ENCODE measurements around the gene DMRT1.
A peak's percentile ranks its signal among the peaks of the same experiment; 100 is the strongest.

DMRT1 gene

DNA sequence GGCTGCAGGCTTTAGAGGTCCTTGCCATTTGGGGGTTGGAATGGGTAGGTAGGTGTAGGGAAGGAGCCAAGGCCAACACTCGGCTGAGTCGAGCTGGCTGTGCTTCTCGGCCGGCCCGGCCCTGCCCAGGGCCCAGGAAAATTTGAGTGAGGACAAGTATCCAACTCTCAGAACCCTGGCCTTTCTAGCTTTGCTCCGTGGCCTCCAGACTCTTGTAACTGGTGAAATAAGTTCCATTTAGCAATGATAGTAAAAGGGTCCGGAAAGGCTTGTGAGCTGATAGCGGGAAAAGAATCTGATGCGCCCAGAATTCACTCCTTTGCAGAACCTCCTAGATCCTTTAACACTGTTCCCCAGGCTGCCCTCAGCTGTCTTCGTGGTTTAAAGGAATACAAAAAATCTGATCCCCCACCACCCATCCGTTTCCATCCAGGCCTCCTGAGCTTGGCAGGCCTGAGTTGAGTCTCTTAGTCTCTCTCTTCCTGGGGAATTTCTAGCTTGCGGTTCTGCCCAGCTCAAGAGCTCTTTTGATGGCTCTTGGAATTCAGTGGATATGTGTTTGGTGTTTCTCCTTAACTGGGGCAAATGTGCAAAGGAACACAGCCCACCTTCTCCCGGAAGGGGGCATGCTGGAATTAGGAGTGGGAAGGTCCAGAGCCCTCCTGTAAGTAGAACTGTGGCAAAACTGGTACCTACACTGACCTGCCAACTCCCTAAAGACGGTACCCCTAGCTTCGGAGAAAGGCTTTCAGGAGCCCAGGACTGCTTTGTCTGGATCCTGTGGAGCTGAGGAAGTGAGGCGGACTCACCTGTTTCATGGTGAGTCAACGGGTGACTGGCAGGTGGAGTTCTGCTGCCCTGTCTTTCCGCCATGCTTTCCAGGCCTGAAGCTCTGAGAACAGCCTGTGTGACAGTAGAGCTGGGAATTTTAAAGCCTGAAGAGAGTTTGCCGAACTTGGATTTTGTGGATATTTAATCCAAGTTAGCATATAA is 136.6 kb downstream of the DMRT1 start:
- CTCF ChIA-PET: interaction anchor here (0.5 to 6.2 kb wide), 10 partner anchors 13 to 118 kb away, joined by 3 to 28 read pairs (median 4); no protein-coding TSS in a partner anchor
- POLR2A ChIA-PET: interaction anchor here (1.8 kb wide), 1 partner anchor 79 kb away, joined by 6 read pairs; no protein-coding TSS in a partner anchor

DNA sequence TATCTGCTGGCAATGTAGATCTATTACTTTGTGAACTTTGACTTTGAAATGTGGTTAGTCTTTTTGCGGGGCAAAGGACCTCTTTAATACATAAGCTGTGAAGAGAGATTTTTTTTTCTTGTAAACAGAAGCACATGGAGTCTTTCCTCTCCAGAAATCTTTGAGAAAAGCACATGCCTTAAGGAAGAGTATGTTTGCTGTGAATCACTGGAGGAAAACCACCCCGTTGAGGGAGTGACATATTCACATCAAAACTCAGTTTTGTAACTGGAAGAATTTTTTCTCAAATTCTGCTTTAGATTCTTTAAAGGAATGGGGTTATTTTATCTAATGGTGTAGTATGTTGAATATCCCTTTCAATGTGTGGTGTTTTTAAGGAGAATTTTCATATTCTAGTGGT is 138.5 kb downstream of the DMRT1 start:
- ChIA-PET CTCF (interaction anchor here (0.6 to 6.2 kb wide), 4 partner anchors 9 to 86 kb away, joined by 3 to 28 read pairs (median 6); no protein-coding TSS in a partner anchor), POLR2A (no interaction called here)
- no peaks in the 10 kb centered on the region; the same call in 1 of the 2 replicates for H3K4me1 ChIP-seq (ENCODE audit: control insufficient read depth, insufficient read depth, low read length)
- no peak overlapping the region for H3K27ac ChIP-seq (ENCODE audit: extremely low read depth, low read depth, low read length)
- no peak overlapping the region for H3K4me3 ChIP-seq (ENCODE audit: low read depth, low read length)
- H3K9me3 ChIP-seq (ENCODE audit: control insufficient read depth, insufficient read depth, low read depth, low read length): no peaks in the 10 kb centered on the region
- H3K36me3 ChIP-seq (ENCODE audit: control insufficient read depth in 2 of 2, insufficient read depth in 1 of 2, low read length in 2 of 2): no peaks in the 10 kb centered on the region
- peak; percentile 64 for TF ChIP-seq SETDB1 (IDR thresholded peaks at IDR 0.05; ENCODE audit: insufficient read length, low read length)
- TF ChIP-seq, protein P1, sequence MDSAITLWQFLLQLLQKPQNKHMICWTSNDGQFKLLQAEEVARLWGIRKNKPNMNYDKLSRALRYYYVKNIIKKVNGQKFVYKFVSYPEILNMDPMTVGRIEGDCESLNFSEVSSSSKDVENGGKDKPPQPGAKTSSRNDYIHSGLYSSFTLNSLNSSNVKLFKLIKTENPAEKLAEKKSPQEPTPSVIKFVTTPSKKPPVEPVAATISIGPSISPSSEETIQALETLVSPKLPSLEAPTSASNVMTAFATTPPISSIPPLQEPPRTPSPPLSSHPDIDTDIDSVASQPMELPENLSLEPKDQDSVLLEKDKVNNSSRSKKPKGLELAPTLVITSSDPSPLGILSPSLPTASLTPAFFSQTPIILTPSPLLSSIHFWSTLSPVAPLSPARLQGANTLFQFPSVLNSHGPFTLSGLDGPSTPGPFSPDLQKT (IDR thresholded peaks at IDR 0.05; ENCODE audit: borderline replicate concordance, low read depth, low read length): no peak

More for the DNA sequence above, 136.6 kb downstream of the DMRT1 start:
- no peaks in the 10 kb centered on the region for H3K36me3 ChIP-seq (ENCODE audit: control insufficient read depth in 2 of 2, insufficient read depth in 1 of 2, low read length in 2 of 2)
- TF ChIP-seq ZNF600 (tag by site-specific recombination; IDR thresholded peaks at IDR 0.05) (0 out of 2 replicates have a peak, but pooled peaks have one; percentile 27), YY2 (tag by site-specific recombination; IDR thresholded peaks at IDR 0.05) (no peak), ZBTB20 (tag by site-specific recombination; IDR thresholded peaks at IDR 0.05) (peak; percentile 37; the same call in 1 of the 2 replicates)
- no peak overlapping the region; the same call in 1 of the 2 replicates for H3K4me3 ChIP-seq (ENCODE audit: low read depth, low read length)
- H3K9me3 ChIP-seq (ENCODE audit: control insufficient read depth, insufficient read depth, low read depth, low read length): no peaks in the 10 kb centered on the region
- H3K27ac ChIP-seq (ENCODE audit: extremely low read depth, low read depth, low read length): peak overlapping the region; percentile 74; the same call in 1 of the 2 replicates
- H3K4me1 ChIP-seq (ENCODE audit: control insufficient read depth, insufficient read depth, low read length): no peaks in the 10 kb centered on the region; the same call in 1 of the 2 replicates

DNA sequence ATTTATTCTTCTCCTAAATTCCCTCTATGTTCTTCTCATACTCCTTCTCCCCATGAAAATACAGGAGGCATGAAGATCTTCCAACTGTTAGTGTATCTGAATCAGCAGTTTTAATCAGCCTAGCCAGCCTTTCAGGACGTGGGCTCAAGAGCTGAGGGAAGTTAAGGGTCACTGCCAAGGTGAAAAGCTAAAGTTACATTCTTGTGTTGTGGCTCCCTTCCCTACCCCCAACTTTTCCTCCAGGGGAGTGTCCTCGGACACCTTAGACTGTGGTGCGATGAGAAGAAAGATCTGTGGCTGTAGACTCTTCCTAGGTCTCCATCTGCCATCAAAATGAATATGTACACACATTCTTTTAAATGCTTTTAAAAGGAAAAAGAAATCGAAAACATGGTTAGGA is 139.1 kb downstream of the DMRT1 start:
- H3K4me3 ChIP-seq (ENCODE audit: low read depth, low read length): no peak overlapping the region
- no peaks in the 10 kb centered on the region for H3K36me3 ChIP-seq (ENCODE audit: control insufficient read depth in 2 of 2, insufficient read depth in 1 of 2, low read length in 2 of 2)
- no peaks in the 10 kb centered on the region; the same call in 1 of the 2 replicates for H3K4me1 ChIP-seq (ENCODE audit: control insufficient read depth, insufficient read depth, low read length)
- H3K27ac ChIP-seq (ENCODE audit: extremely low read depth, low read depth, low read length): no peak overlapping the region
- CTCF ChIA-PET: interaction anchor here (0.5 to 6.2 kb wide), 6 partner anchors 9 to 511 kb away, joined by 3 to 28 read pairs (median 4); no protein-coding TSS in a partner anchor
- H3K9me3 ChIP-seq (ENCODE audit: control insufficient read depth, insufficient read depth, low read depth, low read length): no peaks in the 10 kb centered on the region
- POLR2A ChIA-PET: no interaction called here
- TF ChIP-seq ZNF654 (tag by site-specific recombination; IDR thresholded peaks at IDR 0.05; ENCODE audit: low read depth) (no peak), ZNF324 (tag by site-specific recombination; IDR thresholded peaks at IDR 0.05) (no peak), SP3 (tag by site-specific recombination; IDR thresholded peaks at IDR 0.05) (no peak), GFI1B (tag by site-specific recombination; IDR thresholded peaks at IDR 0.05) (no peak), ZNF292 (tag by site-specific recombination; IDR thresholded peaks at IDR 0.05; ENCODE audit: borderline replicate concordance, low read depth) (no peak), ZNF530 (tag by site-specific recombination; IDR thresholded peaks at IDR 0.05; ENCODE audit: low read depth) (no peak), ZBTB48 (tag by site-specific recombination; IDR thresholded peaks at IDR 0.05) (no peak), GLI4 (tag by site-specific recombination; IDR thresholded peaks at IDR 0.05) (no peak), KLF9 (tag by site-specific recombination; IDR thresholded peaks at IDR 0.05; ENCODE audit: low read depth) (no peak), PRDM1 (tag by site-specific recombination; IDR thresholded peaks at IDR 0.05) (no peak), SCRT2 (tag by site-specific recombination; IDR thresholded peaks at IDR 0.05) (no peak), ZNF223 (tag by site-specific recombination; IDR thresholded peaks at IDR 0.05) (no peak), ZNF521 (tag by site-specific recombination; IDR thresholded peaks at IDR 0.05) (no peak)
- TF ChIP-seq, protein P2, sequence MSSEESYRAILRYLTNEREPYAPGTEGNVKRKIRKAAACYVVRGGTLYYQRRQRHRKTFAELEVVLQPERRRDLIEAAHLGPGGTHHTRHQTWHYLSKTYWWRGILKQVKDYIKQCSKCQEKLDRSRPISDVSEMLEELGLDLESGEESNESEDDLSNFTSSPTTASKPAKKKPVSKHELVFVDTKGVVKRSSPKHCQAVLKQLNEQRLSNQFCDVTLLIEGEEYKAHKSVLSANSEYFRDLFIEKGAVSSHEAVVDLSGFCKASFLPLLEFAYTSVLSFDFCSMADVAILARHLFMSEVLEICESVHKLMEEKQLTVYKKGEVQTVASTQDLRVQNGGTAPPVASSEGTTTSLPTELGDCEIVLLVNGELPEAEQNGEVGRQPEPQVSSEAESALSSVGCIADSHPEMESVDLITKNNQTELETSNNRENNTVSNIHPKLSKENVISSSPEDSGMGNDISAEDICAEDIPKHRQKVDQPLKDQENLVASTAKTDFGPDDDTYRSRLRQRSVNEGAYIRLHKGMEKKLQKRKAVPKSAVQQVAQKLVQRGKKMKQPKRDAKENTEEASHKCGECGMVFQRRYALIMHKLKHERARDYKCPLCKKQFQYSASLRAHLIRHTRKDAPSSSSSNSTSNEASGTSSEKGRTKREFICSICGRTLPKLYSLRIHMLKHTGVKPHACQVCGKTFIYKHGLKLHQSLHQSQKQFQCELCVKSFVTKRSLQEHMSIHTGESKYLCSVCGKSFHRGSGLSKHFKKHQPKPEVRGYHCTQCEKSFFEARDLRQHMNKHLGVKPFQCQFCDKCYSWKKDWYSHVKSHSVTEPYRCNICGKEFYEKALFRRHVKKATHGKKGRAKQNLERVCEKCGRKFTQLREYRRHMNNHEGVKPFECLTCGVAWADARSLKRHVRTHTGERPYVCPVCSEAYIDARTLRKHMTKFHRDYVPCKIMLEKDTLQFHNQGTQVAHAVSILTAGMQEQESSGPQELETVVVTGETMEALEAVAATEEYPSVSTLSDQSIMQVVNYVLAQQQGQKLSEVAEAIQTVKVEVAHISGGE (tag by site-specific recombination; conservative IDR thresholded peaks at IDR 0.05; ENCODE audit: low read depth): no peak
- TF ChIP-seq, protein P3, sequence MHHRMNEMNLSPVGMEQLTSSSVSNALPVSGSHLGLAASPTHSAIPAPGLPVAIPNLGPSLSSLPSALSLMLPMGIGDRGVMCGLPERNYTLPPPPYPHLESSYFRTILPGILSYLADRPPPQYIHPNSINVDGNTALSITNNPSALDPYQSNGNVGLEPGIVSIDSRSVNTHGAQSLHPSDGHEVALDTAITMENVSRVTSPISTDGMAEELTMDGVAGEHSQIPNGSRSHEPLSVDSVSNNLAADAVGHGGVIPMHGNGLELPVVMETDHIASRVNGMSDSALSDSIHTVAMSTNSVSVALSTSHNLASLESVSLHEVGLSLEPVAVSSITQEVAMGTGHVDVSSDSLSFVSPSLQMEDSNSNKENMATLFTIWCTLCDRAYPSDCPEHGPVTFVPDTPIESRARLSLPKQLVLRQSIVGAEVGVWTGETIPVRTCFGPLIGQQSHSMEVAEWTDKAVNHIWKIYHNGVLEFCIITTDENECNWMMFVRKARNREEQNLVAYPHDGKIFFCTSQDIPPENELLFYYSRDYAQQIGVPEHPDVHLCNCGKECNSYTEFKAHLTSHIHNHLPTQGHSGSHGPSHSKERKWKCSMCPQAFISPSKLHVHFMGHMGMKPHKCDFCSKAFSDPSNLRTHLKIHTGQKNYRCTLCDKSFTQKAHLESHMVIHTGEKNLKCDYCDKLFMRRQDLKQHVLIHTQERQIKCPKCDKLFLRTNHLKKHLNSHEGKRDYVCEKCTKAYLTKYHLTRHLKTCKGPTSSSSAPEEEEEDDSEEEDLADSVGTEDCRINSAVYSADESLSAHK (tag by site-specific recombination; IDR thresholded peaks at IDR 0.05): no peak
- TF ChIP-seq, protein P4, sequence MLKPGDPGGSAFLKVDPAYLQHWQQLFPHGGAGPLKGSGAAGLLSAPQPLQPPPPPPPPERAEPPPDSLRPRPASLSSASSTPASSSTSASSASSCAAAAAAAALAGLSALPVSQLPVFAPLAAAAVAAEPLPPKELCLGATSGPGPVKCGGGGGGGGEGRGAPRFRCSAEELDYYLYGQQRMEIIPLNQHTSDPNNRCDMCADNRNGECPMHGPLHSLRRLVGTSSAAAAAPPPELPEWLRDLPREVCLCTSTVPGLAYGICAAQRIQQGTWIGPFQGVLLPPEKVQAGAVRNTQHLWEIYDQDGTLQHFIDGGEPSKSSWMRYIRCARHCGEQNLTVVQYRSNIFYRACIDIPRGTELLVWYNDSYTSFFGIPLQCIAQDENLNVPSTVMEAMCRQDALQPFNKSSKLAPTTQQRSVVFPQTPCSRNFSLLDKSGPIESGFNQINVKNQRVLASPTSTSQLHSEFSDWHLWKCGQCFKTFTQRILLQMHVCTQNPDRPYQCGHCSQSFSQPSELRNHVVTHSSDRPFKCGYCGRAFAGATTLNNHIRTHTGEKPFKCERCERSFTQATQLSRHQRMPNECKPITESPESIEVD (tag by site-specific recombination; IDR thresholded peaks at IDR 0.05): no peak

Measured in HEK293 (cell line).